Calu3 (cell line): ENCODE measurements around the gene GRIP1. TPM values are rescaled to one million over a fixed set of nuclear protein-coding genes. Genes with fewer than 3 reads are reported as not detected.

Experiments
- BruUV-seq: library from RNA; stranded (reverse); fragments of 400-500 nt; replicated peaks from 2 replicates; lab custom pipeline; 2021; lab: Mats Ljungman, UMichigan
- CTCF ChIA-PET: fragments of 300-600 bp; sonication (Branson Sonifier 250); formaldehyde crosslinking; loops from one replicate; lab custom pipeline; 2022; ENCODE audit warnings: antibody characterized with exemption; lab: Charles Lee
- DNase-seq: peaks from one replicate; pipeline ENCODE4 v3.0.0; 2022
- H3K27ac Mint-ChIP-seq: one replicate; pipeline ENCODE4 v1.8.0; 2022; ENCODE audit warnings: mixed read lengths; ENCODE audit not compliant: unreplicated experiment
- H3K27me3 Mint-ChIP-seq: one replicate; pipeline ENCODE4 v1.8.0; 2022; ENCODE audit warnings: mixed read lengths; ENCODE audit not compliant: unreplicated experiment
- H3K36me3 Mint-ChIP-seq: one replicate; pipeline ENCODE4 v1.8.0; 2022; ENCODE audit warnings: mild to moderate bottlenecking, moderate library complexity, mixed read lengths; ENCODE audit not compliant: insufficient read depth, unreplicated experiment
- H3K4me1 Mint-ChIP-seq: one replicate; pipeline ENCODE4 v1.8.0; 2022; ENCODE audit warnings: mild to moderate bottlenecking, low read depth, mixed read lengths; ENCODE audit not compliant: unreplicated experiment
- H3K4me3 Mint-ChIP-seq: one replicate; pipeline ENCODE4 v1.8.0; 2022; ENCODE audit warnings: mild to moderate bottlenecking, low read depth, moderate library complexity, mixed read lengths; ENCODE audit not compliant: unreplicated experiment
- H3K9me3 Mint-ChIP-seq: one replicate; pipeline ENCODE4 v1.8.0; 2022; ENCODE audit warnings: low read depth, mixed read lengths; ENCODE audit not compliant: unreplicated experiment
- CTCF ChIP-seq: fragments of 200-600 bp; IDR thresholded peaks from one replicate; pipeline ENCODE4 v1.8.0; 2022; ENCODE audit warnings: antibody characterized with exemption; ENCODE audit not compliant: unreplicated experiment
- intact Hi-C: fragments of 100-400 bp; cut with micrococcal nuclease; formaldehyde crosslinking; loops from one replicate; pipeline ENCODE4 v1.10.0; 2022; ENCODE audit not compliant: unreplicated experiment
- total RNA-seq: library from RNA; stranded (reverse); gene quantifications from 2 replicates; pipeline ENCODE4 v1.2.3, GENCODE V29; 2022

The GRIP1 gene
- total RNA-seq, 1 experiment from 2014 or later, result 47.4 TPM

- no peak for DNase-seq
- no peak overlapping the region for H3K4me3 Mint-ChIP-seq
- peaks cover 2% of the 10 kb centered on the region for H3K9me3 Mint-ChIP-seq
- no peaks in the 10 kb centered on the region for H3K36me3 Mint-ChIP-seq
- H3K4me1 Mint-ChIP-seq, result no peaks in the 10 kb centered on the region
- H3K27me3 Mint-ChIP-seq, result no peaks in the 10 kb centered on the region
- H3K27ac Mint-ChIP-seq, result no peak overlapping the region
- CTCF ChIA-PET, result no interaction called here
- BruUV-seq, result no TSS peak
- intact Hi-C loops, result no loop called here
- no peak for TF ChIP-seq CTCF
These were observed 4.2 kb upstream of the GRIP1 start for GRCh38 chr12:66683073-66683472.

GRCh38 chr12:66679461-66680084, 697 bp upstream of the GRIP1 start:
- Mint-ChIP-seq H3K4me3 (no peak overlapping the region), H3K27me3 (no peaks in the 10 kb centered on the region), H3K36me3 (no peaks in the 10 kb centered on the region), H3K4me1 (no peaks in the 10 kb centered on the region), H3K9me3 (peaks cover 5% of the 10 kb centered on the region), H3K27ac (no peak overlapping the region)
- no TSS peak for BruUV-seq
- intact Hi-C loops, result no loop called here
- DNase-seq, result no peak
- CTCF ChIA-PET, result interaction anchor here (0.5 to 0.6 kb wide), 2 partner anchors 145 to 217 kb away, joined by 5 to 7 read pairs; no protein-coding TSS in a partner anchor
- no peak for TF ChIP-seq CTCF

GRCh38 chr12:66676241-66676640, 2.6 kb downstream of the GRIP1 start:
- no peak overlapping the region for H3K4me3 Mint-ChIP-seq
- CTCF ChIA-PET, result no interaction called here
- no peak overlapping the region for H3K27ac Mint-ChIP-seq
- intact Hi-C loops, result no loop called here
- peaks cover 5% of the 10 kb centered on the region for H3K9me3 Mint-ChIP-seq
- no peak for DNase-seq
- BruUV-seq, result no TSS peak
- no peaks in the 10 kb centered on the region for H3K36me3 Mint-ChIP-seq
- no peak for TF ChIP-seq CTCF
- no peaks in the 10 kb centered on the region for H3K27me3 Mint-ChIP-seq
- no peaks in the 10 kb centered on the region for H3K4me1 Mint-ChIP-seq

- Mint-ChIP-seq H3K27ac (no peak overlapping the region), H3K9me3 (peaks cover 4% of the 10 kb centered on the region), H3K27me3 (no peaks in the 10 kb centered on the region), H3K36me3 (no peaks in the 10 kb centered on the region), H3K4me1 (no peaks in the 10 kb centered on the region), H3K4me3 (no peak overlapping the region)
- intact Hi-C loops, result no loop called here
- DNase-seq, result no peak
- CTCF ChIA-PET, result no interaction called here
- no TSS peak for BruUV-seq
- no peak for TF ChIP-seq CTCF
These were observed 4.3 kb downstream of the GRIP1 start for GRCh38 chr12:66674495-66675122.
